HG03025 (cell line): ENCODE results near the gene RNH1.
"Not testable (repeated sequence)": the region's sequence is repeated elsewhere in the genome, so short reads cannot be mapped to it uniquely, and the experiment has no call there.

Source experiments
- ATAC-seq: cut with Tn5 transposase; IDR thresholded peaks from one replicate; pipeline ENCODE4 v1.9.1; 2021; ENCODE audit warnings: mild to moderate bottlenecking, moderate library complexity; ENCODE audit not compliant: unreplicated experiment, low FRiP score

RNH1 gene

GRCh38 chr11:520428-521176 is 13.6 kb upstream of the RNH1 start:
- no peak for ATAC-seq

GRCh38 chr11:518463-519202 is 11.6 kb upstream of the RNH1 start:
- peak; percentile 64 for ATAC-seq

GRCh38 chr11:516918-517685 is 10.1 kb upstream of the RNH1 start:
- ATAC-seq, result not testable (repeated sequence)

- ATAC-seq, result no peak
These were observed 9.4 kb upstream of the RNH1 start for GRCh38 chr11:516400-516799.

- ATAC-seq, result no peak
These were observed 8.1 kb upstream of the RNH1 start for GRCh38 chr11:515131-515530.

GRCh38 chr11:514606-515005 is 7.6 kb upstream of the RNH1 start:
- no peak for ATAC-seq

- ATAC-seq, result no peak
These were observed 5.9 kb upstream of the RNH1 start for GRCh38 chr11:512761-513595.

GRCh38 chr11:508956-509355 is 1.9 kb upstream of the RNH1 start:
- no peak for ATAC-seq

GRCh38 chr11:507727-508515 is 879 bp upstream of the RNH1 start:
- ATAC-seq, result no peak

GRCh38 chr11:506238-506994 is 626 bp downstream of the RNH1 start:
- peak; percentile 51 for ATAC-seq

GRCh38 chr11:504994-505344 is 2.1 kb downstream of the RNH1 start:
- no peak for ATAC-seq

- no peak for ATAC-seq
These were observed 2.7 kb downstream of the RNH1 start for GRCh38 chr11:504053-504993.

GRCh38 chr11:503179-503981 is 3.7 kb downstream of the RNH1 start:
- ATAC-seq, result no peak

- no peak for ATAC-seq
These were observed 4.5 kb downstream of the RNH1 start for GRCh38 chr11:502288-503178.

GRCh38 chr11:501683-502287 is 5.3 kb downstream of the RNH1 start:
- ATAC-seq, result no peak
